Measurements from ENCODE around the gene KRT6C.
"Not testable (repeated sequence)": the region's sequence is repeated elsewhere in the genome, so short reads cannot be mapped to it uniquely, and the experiment has no call there.

The KRT6C gene

GRCh38 chr12:52473768-52474167 is at the start of gene KRT6C:
KRT6C (minus strand) TSS chr12:52473805; CDS start chr12:52473737, 68 bp downstream.
- no peak for DNase-seq (ENCODE audit: low read depth in 2 of 2)

DNA sequence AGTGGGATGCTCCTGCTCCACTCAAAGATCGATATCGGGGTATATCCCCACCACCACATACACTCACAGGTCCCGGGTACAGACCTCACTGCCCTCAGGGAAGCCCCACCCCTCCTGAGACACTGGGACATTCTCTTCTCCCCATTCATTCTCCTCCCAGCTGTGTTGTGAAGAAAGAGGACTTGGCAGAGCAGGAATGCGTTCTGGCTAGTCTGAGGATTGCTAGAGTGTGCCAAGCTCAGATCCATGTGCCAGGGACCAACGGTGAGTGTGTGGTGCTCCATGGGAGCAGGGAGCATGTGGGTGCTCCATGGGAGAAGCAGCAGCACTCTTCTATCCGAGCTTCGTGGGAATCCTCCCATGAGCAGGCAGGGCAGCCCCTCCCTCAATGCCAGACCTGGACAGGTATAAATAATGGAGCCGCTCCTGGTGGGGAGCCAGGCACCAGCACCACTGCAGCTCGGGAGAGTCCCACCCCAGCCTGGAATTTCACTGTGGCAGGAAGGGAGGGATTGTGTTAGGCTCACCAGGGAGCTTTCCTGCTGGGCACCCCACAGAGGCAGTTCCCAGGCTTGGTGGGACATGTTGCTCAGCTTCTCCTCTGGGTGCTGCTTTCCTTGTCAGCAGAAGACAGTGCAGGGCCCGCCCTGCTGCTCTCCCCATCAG is 48.9 kb upstream of the KRT6C start:
- DNase-seq (ENCODE audit: low read depth in 2 of 2): no peak

GRCh38 chr12:52521568-52522266 is 48.1 kb upstream of the KRT6C start:
- no peak for DNase-seq (ENCODE audit: low read depth in 2 of 2)

DNA sequence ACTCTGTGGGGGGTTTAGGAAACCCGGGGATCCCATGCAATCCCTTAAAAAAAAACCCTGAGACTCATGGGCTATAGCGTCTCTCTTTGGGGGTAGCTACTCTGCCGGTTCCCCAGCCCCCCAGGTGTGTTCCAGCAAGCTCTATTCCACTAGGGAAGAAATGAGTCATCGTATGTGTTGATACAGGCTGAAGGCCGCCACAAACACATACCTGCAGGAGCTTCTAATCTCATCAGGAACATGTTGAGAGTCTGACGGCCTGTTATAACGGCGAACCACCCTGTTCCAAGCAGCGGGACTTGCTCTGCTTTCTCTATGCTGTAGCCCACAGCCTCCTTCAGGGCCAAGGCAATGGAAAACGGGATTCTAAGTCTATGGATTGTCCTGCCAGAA is 47.6 kb upstream of the KRT6C start:
- DNase-seq (ENCODE audit: low read depth in 2 of 2): no peak

GRCh38 chr12:52519826-52520662 is 46.4 kb upstream of the KRT6C start, which contains the start of gene KRT5:
KRT5 (minus strand) TSS chr12:52520394; CDS start chr12:52520296, 98 bp downstream.
- DNase-seq (ENCODE audit: low read depth in 2 of 2): no peak

DNA sequence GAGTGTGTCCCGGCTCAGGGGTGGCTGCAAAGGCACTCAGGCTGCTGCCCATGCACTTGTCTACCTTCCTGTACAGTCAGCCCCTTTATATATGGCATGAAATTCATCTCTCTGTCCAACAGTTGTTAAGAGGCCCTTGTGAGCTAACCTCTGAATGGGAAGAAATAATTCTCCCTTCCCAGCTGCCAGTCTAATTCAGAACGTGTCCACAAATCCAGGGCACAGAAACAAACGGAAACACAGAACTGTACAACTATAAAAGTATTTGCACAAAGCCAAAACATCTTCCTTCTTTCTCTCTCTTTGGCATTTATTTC is 45.7 kb upstream of the KRT6C start:
- DNase-seq (ENCODE audit: low read depth in 2 of 2): no peak

GRCh38 chr12:52518574-52519386 is 45.2 kb upstream of the KRT6C start:
- DNase-seq (ENCODE audit: low read depth in 2 of 2): no peak

- DNase-seq (ENCODE audit: low read depth in 2 of 2): no peak
Measured at GRCh38 chr12:52517888-52518287, 44.3 kb upstream of the KRT6C start.

DNA sequence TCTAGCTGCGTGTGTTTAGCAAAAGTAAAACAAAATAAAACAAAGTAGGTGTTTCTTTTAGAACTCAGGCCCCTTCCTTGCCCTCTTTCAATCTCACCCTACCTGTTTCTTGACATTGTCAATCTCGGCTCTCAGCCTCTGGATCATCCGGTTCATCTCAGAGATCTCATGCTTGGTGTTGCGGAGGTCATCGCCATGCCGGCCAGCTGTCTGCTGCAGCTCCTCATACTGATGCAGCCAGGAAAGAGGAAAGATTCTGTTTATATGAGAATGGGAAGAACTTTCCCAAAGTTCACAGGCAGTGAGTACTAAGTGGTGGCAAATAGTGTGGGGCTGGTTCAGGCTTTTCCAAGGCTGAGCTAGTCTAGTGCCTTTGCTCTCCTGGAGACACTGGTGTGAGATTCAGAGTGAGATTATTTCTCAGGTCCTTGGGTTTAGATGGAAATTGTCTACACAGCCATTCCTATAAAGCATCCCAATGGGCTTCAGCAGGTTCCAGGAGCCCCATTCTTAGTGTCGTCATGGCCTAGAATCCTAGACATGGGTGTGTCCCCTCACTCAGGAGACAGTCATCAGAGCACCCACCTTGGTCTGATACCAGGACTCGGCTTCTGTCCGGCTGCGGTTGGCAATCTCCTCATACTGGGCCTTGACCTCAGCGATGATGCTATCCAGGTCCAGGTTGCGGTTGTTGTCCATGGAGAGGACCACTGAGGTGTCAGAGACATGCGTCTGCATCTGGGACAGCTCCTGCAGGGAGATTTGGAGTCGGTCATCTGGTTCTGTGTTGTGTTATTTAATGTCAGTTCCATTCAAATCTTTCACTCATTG is 43.6 kb upstream of the KRT6C start:
- DNase-seq (ENCODE audit: low read depth in 2 of 2): no peak

- DNase-seq (ENCODE audit: low read depth in 2 of 2): no peak
Measured at GRCh38 chr12:52515927-52516831, 42.6 kb upstream of the KRT6C start.

- DNase-seq (ENCODE audit: low read depth in 2 of 2): no peak
Measured at GRCh38 chr12:52515319-52515646, 41.7 kb upstream of the KRT6C start.

- no peak for DNase-seq (ENCODE audit: low read depth in 2 of 2)
Measured at GRCh38 chr12:52514471-52515318, 41.1 kb upstream of the KRT6C start.

DNA sequence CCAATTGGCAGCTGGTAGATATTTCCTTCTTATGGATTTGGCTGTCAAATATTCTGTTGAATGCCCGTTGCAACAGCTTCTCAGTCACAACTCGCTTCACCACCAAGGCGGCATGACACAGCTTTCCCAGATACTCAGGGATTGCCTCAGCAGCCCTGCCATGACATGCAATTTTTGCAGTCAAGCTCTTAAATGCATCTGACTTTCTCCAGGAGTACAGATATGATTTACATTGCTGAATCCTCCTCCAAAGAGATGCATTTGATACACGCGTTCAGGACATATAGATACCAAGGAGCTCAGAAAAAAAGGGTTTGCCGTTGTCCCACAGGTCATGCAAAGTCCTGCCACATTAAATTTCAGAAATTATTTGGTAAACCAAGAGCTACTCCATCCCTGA is 40.1 kb upstream of the KRT6C start:
- DNase-seq (ENCODE audit: low read depth in 2 of 2): no peak

DNA sequence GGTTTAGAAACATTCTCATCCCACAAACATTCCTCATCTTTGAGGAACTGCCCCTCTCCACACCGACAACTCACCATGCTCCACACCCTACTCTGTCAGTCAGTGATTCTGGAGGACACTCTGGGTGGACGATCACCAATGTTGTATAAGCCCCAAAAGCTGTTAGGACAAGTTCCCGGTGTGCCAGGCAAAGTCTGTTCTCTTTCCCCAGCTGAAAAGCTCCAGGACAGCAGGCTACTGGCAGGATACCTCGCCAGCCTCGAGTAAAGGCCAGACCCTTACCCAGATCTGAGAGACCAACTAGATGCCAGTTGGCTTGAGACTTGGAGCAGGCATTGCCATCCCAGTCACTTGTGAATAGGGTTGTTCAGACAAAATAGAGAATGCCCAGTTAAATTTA is 34.6 kb upstream of the KRT6C start:
- no peak for DNase-seq (ENCODE audit: low read depth in 2 of 2)

GRCh38 chr12:52506858-52507715 is 33.5 kb upstream of the KRT6C start:
- DNase-seq (ENCODE audit: low read depth in 2 of 2): no peak

- no peak for DNase-seq (ENCODE audit: low read depth in 2 of 2)
Measured at GRCh38 chr12:52502877-52503276, 29.3 kb upstream of the KRT6C start.

DNA sequence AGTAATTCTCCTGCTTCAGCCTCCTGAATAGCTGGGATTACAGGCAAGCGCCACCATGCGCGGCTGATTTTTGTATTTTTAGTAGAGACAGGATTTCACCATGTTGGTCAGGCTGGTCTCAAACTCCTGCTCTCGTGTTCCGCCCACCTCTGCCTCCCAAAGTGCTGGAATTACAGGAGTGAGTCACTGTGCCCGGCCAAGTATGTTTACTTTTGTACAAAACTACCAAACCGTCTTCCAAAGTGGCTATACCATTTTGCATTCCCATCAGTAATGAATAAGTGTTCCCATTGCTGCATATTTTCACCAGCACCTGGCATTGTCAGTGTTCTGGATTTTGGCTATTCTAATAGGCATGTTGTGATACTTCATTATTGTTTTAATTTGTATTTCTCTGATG is 27.9 kb upstream of the KRT6C start:
- DNase-seq (ENCODE audit: low read depth in 2 of 2): no peak

GRCh38 chr12:52500574-52500973 is 27.0 kb upstream of the KRT6C start:
- not testable (repeated sequence) for DNase-seq (ENCODE audit: low read depth in 2 of 2)

Measured in activated CD4-positive, alpha-beta T cell treated with anti-CD3 and anti-CD28 coated beads for 24 hours (primary cell).